Activated naive CD8-positive, alpha-beta T cell treated with anti-CD3 and anti-CD28 coated beads, Interleukin-2, amount 50 U/mL, for 16 hours (primary cell): Measurements from ENCODE around the gene MCM8.

ENCODE experiments used
- DNase-seq: peaks from one replicate; pipeline ENCODE4 v3.0.0-alpha.2; 2020; ENCODE audit warnings: low read depth, low spot score

Gene MCM8

GRCh38 chr20:5947276-5947675 lies 3.2 kb upstream of the MCM8 start:
- DNase-seq, result no peak

GRCh38 chr20:5949943-5950270 lies 545 bp upstream of the MCM8 start:
- DNase-seq, result no peak

- DNase-seq, result no peak
Measured at GRCh38 chr20:5967469-5967868, 17.0 kb downstream of the MCM8 start.

- DNase-seq, result no peak
Measured at GRCh38 chr20:5968462-5968861, 18.0 kb downstream of the MCM8 start.

GRCh38 chr20:5969348-5969935 lies 19.0 kb downstream of the MCM8 start:
- DNase-seq, result no peak

- no peak for DNase-seq
Measured at GRCh38 chr20:5969940-5970339, 19.5 kb downstream of the MCM8 start.

GRCh38 chr20:5970381-5970780 lies 19.9 kb downstream of the MCM8 start:
- DNase-seq, result no peak

- DNase-seq, result no peak
Measured at GRCh38 chr20:5971203-5971602, 20.8 kb downstream of the MCM8 start.

- DNase-seq, result no peak
Measured at GRCh38 chr20:5973172-5973571, 22.7 kb downstream of the MCM8 start.

GRCh38 chr20:5973971-5974370 lies 23.5 kb downstream of the MCM8 start:
- DNase-seq, result no peak

GRCh38 chr20:5974531-5974930 lies 24.1 kb downstream of the MCM8 start:
- no peak for DNase-seq

- DNase-seq, result no peak
Measured at GRCh38 chr20:5975778-5976177, 25.3 kb downstream of the MCM8 start.

- DNase-seq, result no peak
Measured at GRCh38 chr20:5977223-5977622, 26.8 kb downstream of the MCM8 start.

GRCh38 chr20:5977975-5978374 lies 27.5 kb downstream of the MCM8 start:
- DNase-seq, result no peak

GRCh38 chr20:5979801-5980200 lies 29.3 kb downstream of the MCM8 start:
- DNase-seq, result no peak

GRCh38 chr20:5980720-5981538 lies 30.5 kb downstream of the MCM8 start:
- DNase-seq, result no peak

GRCh38 chr20:5987383-5987782 lies 36.9 kb downstream of the MCM8 start:
- DNase-seq, result no peak

GRCh38 chr20:5989539-5989938 lies 39.1 kb downstream of the MCM8 start:
- no peak for DNase-seq

- no peak for DNase-seq
Measured at GRCh38 chr20:5990946-5991345, 40.5 kb downstream of the MCM8 start.

GRCh38 chr20:5991623-5992441 lies 41.4 kb downstream of the MCM8 start:
- DNase-seq, result no peak

- DNase-seq, result no peak
Measured at GRCh38 chr20:5996765-5997164, 46.3 kb downstream of the MCM8 start.

- no peak for DNase-seq
Measured at GRCh38 chr20:5999783-6000182, 49.3 kb downstream of the MCM8 start.

- no peak for DNase-seq
Measured at GRCh38 chr20:6000871-6001270, 50.4 kb downstream of the MCM8 start.
